ENCODE measurements around the gene TP53AIP1. TPM values are rescaled to one million over a fixed set of nuclear protein-coding genes. Genes with fewer than 3 reads are reported as not detected.

Gene TP53AIP1
- total RNA-seq, 2 donors from 2014 or later, result not detected

GRCh38 chr11:128933481-128934178, 9.0 kb downstream of the TP53AIP1 start:
- Histone ChIP-seq H3K36me3 (ENCODE audit: control insufficient read depth, insufficient read depth, low read length) (no peaks in the 10 kb centered on the region), H3K27ac (ENCODE audit: low read depth, low read length) (no peak overlapping the region), H3K9ac (ENCODE audit: extremely low read depth, low read length, poor library complexity, severe bottlenecking) (no peak overlapping the region), H3K4me1 (ENCODE audit: control insufficient read depth, insufficient read depth, low read length) (no peaks in the 10 kb centered on the region), H3K27me3 (ENCODE audit: control insufficient read depth, insufficient read depth, low read length, poor library complexity, severe bottlenecking) (no peaks in the 10 kb centered on the region), H3K4me3 (ENCODE audit: low read length) (no peak overlapping the region), H3K9me3 (ENCODE audit: control insufficient read depth, low read length) (no peaks in the 10 kb centered on the region)
- Mint-ChIP-seq H3K36me3 (ENCODE audit: low read depth) (no peaks in the 10 kb centered on the region), H3K9me3 (no peaks in the 10 kb centered on the region), H3K4me1 (peaks cover 2% of the 10 kb centered on the region), H3K27ac (no peak overlapping the region), H3K27me3 (ENCODE audit: insufficient read depth) (peaks cover 7% of the 10 kb centered on the region), H3K4me3 (no peak overlapping the region)
- no peak for DNase-seq
- TF ChIP-seq CTCF (conservative IDR thresholded peaks at IDR 0.05), result no peak
- 87 to 93% methylated on average over 7 of the region's 7 CpGs for WGBS, 2 experiments (ENCODE audit: insufficient coverage in 1 of 2, insufficient read length in 1 of 2)

- Mint-ChIP-seq H3K4me1 (peaks cover 2% of the 10 kb centered on the region), H3K36me3 (ENCODE audit: low read depth) (no peaks in the 10 kb centered on the region), H3K27ac (no peak overlapping the region), H3K27me3 (ENCODE audit: insufficient read depth) (peaks cover 16% of the 10 kb centered on the region), H3K9me3 (no peaks in the 10 kb centered on the region), H3K4me3 (no peak overlapping the region)
- Histone ChIP-seq H3K4me1 (ENCODE audit: control insufficient read depth, insufficient read depth, low read length) (no peaks in the 10 kb centered on the region), H3K9me3 (ENCODE audit: control insufficient read depth, low read length) (no peaks in the 10 kb centered on the region), H3K27ac (ENCODE audit: low read depth, low read length) (no peak overlapping the region), H3K9ac (ENCODE audit: extremely low read depth, low read length, poor library complexity, severe bottlenecking) (no peak overlapping the region), H3K27me3 (ENCODE audit: control insufficient read depth, insufficient read depth, low read length, poor library complexity, severe bottlenecking) (no peaks in the 10 kb centered on the region), H3K4me3 (ENCODE audit: low read length) (no peak overlapping the region), H3K36me3 (ENCODE audit: control insufficient read depth, insufficient read depth, low read length) (no peaks in the 10 kb centered on the region)
- no peak for TF ChIP-seq CTCF (conservative IDR thresholded peaks at IDR 0.05)
- no peak for DNase-seq
- WGBS, 2 experiments (ENCODE audit: insufficient coverage in 1 of 2, insufficient read length in 1 of 2), result 91 to 98% methylated on average over 3 to 6 of the region's 6 CpGs
These were observed 11.0 kb downstream of the TP53AIP1 start for GRCh38 chr11:128931668-128932067.

- no peaks in the 10 kb centered on the region for H3K9me3 Mint-ChIP-seq
- H3K4me1 Mint-ChIP-seq, result peaks cover 6% of the 10 kb centered on the region
- 92 to 100% methylated on average over 1 to 2 of the region's 3 CpGs for WGBS, 2 experiments (ENCODE audit: insufficient coverage in 1 of 2, insufficient read length in 1 of 2)
- H3K27ac ChIP-seq (ENCODE audit: low read depth, low read length), result no peak overlapping the region
- no peaks in the 10 kb centered on the region for H3K36me3 ChIP-seq (ENCODE audit: control insufficient read depth, insufficient read depth, low read length)
- DNase-seq, result no peak
- H3K27ac Mint-ChIP-seq, result no peak overlapping the region
- no peaks in the 10 kb centered on the region for H3K36me3 Mint-ChIP-seq (ENCODE audit: low read depth)
- no peak for TF ChIP-seq CTCF (conservative IDR thresholded peaks at IDR 0.05)
- no peaks in the 10 kb centered on the region for H3K27me3 ChIP-seq (ENCODE audit: control insufficient read depth, insufficient read depth, low read length, poor library complexity, severe bottlenecking)
- H3K9me3 ChIP-seq (ENCODE audit: control insufficient read depth, low read length), result no peaks in the 10 kb centered on the region
- H3K9ac ChIP-seq (ENCODE audit: extremely low read depth, low read length, poor library complexity, severe bottlenecking), result no peak overlapping the region
- peaks cover 22% of the 10 kb centered on the region for H3K27me3 Mint-ChIP-seq (ENCODE audit: insufficient read depth)
- no peak overlapping the region for H3K4me3 Mint-ChIP-seq
- H3K4me1 ChIP-seq (ENCODE audit: control insufficient read depth, insufficient read depth, low read length), result no peaks in the 10 kb centered on the region
- no peak overlapping the region for H3K4me3 ChIP-seq (ENCODE audit: low read length)
These were observed 11.6 kb downstream of the TP53AIP1 start for GRCh38 chr11:128931066-128931465.
